Endothelial cell (in vitro differentiated cells): Measurements from ENCODE around the gene GALK2. TPM values are rescaled to one million over a fixed set of nuclear protein-coding genes. Genes with fewer than 3 reads are reported as not detected.
A peak's percentile ranks its signal among the peaks of the same experiment; 100 is the strongest.

Source experiments
- DNase-seq: peaks from one replicate; pipeline ENCODE4 v3.0.0; 2021; ENCODE audit warnings: low spot score
- H3K27ac Mint-ChIP-seq: one replicate; pipeline ENCODE4 v1.8.0; 2021; ENCODE audit warnings: mixed read lengths, inconsistent platforms; ENCODE audit not compliant: unreplicated experiment
- H3K27me3 Mint-ChIP-seq: one replicate; pipeline ENCODE4 v1.8.0; 2021; ENCODE audit warnings: mild to moderate bottlenecking, moderate library complexity, mixed read lengths, inconsistent platforms; ENCODE audit not compliant: unreplicated experiment
- H3K36me3 Mint-ChIP-seq: one replicate; pipeline ENCODE4 v1.8.0; 2021; ENCODE audit warnings: mild to moderate bottlenecking, low read depth, mixed read lengths, inconsistent platforms; ENCODE audit not compliant: unreplicated experiment
- H3K4me1 Mint-ChIP-seq: one replicate; pipeline ENCODE4 v1.8.0; 2021; ENCODE audit warnings: mild to moderate bottlenecking, mixed read lengths, inconsistent platforms; ENCODE audit not compliant: unreplicated experiment
- H3K4me3 Mint-ChIP-seq: one replicate; pipeline ENCODE4 v1.8.0; 2021; ENCODE audit warnings: mild to moderate bottlenecking, mixed read lengths, inconsistent platforms; ENCODE audit not compliant: unreplicated experiment
- H3K9me3 Mint-ChIP-seq: one replicate; pipeline ENCODE4 v1.8.0; 2021; ENCODE audit warnings: mixed read lengths, inconsistent platforms; ENCODE audit not compliant: unreplicated experiment
- total RNA-seq: library from RNA; stranded (reverse); fragmentation: NEBNext Ultra II Directional; extraction: Animal tissue kit (Norgen Biotek cat#: 25700); gene quantifications from one replicate; pipeline ENCODE4 v1.2.1, GENCODE V29; 2021; ENCODE audit not compliant: unreplicated experiment
- TF ChIP-seq, protein P1 (sequence below): fragments of 200-600 bp; sonication (generic); IDR thresholded peaks from one replicate; pipeline ENCODE4 v1.5.0; 2021; ENCODE audit warnings: antibody characterized with exemption; ENCODE audit not compliant: unreplicated experiment

Gene GALK2
- total RNA-seq, 1 donor from 2014 or later = 25.7 TPM

GRCh38 chr15:49145651-49146609, 24.1 kb upstream of the GALK2 start:
- Mint-ChIP-seq H3K36me3 (peaks cover 15% of the 10 kb centered on the region), H3K27me3 (no peaks in the 10 kb centered on the region), H3K9me3 (no peaks in the 10 kb centered on the region), H3K4me1 (peaks cover 17% of the 10 kb centered on the region), H3K27ac (peak overlapping the region; percentile 21), H3K4me3 (no peak overlapping the region)
- peak; percentile 37 for DNase-seq
- TF ChIP-seq, protein P1, sequence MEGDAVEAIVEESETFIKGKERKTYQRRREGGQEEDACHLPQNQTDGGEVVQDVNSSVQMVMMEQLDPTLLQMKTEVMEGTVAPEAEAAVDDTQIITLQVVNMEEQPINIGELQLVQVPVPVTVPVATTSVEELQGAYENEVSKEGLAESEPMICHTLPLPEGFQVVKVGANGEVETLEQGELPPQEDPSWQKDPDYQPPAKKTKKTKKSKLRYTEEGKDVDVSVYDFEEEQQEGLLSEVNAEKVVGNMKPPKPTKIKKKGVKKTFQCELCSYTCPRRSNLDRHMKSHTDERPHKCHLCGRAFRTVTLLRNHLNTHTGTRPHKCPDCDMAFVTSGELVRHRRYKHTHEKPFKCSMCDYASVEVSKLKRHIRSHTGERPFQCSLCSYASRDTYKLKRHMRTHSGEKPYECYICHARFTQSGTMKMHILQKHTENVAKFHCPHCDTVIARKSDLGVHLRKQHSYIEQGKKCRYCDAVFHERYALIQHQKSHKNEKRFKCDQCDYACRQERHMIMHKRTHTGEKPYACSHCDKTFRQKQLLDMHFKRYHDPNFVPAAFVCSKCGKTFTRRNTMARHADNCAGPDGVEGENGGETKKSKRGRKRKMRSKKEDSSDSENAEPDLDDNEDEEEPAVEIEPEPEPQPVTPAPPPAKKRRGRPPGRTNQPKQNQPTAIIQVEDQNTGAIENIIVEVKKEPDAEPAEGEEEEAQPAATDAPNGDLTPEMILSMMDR = peak; percentile 58

GRCh38 chr15:49148298-49148697, 21.7 kb upstream of the GALK2 start:
- H3K4me3 Mint-ChIP-seq = no peak overlapping the region
- peak overlapping the region; percentile 26 for H3K27ac Mint-ChIP-seq
- H3K36me3 Mint-ChIP-seq = peaks cover 2% of the 10 kb centered on the region
- peaks cover 17% of the 10 kb centered on the region for H3K4me1 Mint-ChIP-seq
- DNase-seq = no peak
- TF ChIP-seq, protein P1 = no peak
- no peaks in the 10 kb centered on the region for H3K9me3 Mint-ChIP-seq
- no peaks in the 10 kb centered on the region for H3K27me3 Mint-ChIP-seq

DNA sequence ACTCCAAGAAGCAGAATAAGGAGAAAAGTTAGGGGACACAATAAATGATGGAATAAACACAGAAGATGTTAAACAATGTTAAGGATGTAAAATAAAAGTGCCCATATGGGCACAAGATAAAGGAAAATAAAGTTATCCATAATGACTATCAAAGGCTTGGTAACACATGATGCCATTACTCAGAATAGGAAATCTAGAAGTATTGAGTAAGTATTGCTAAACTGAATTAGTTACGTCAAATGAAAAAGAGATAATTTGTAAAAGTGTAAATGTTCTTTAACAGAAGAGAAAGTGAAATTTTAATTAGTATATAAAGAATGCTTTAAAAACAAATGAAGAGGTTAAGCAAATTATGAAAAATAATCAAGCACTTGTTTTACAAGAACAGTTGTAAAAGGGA, 21.3 kb upstream of the GALK2 start:
- Mint-ChIP-seq H3K36me3 (no peaks in the 10 kb centered on the region), H3K9me3 (no peaks in the 10 kb centered on the region), H3K27ac (peak overlapping the region; percentile 26), H3K4me1 (peaks cover 20% of the 10 kb centered on the region), H3K4me3 (no peak overlapping the region), H3K27me3 (no peaks in the 10 kb centered on the region)
- TF ChIP-seq, protein P1 = no peak
- no peak for DNase-seq

DNA sequence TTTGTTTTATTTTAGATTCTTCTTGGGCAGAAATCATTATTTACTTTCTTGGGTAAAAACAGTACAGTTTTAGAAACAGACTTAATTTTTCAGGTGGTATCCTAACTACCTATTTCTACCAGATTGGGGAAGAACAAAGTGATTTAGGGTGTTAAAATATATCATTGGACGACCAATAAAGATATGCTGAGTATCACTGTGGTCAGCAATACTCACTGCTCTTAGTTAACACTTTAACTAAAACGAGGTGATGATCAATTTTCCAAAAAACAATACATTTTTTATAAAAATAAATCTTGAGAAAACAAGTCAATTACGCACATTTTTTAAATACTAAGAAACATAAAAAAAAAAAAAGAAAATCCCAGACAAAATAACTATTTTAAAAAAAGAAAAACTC, 18.2 kb upstream of the GALK2 start:
- TF ChIP-seq, protein P1 = no peak
- Mint-ChIP-seq H3K4me3 (no peak overlapping the region), H3K27ac (no peak overlapping the region), H3K36me3 (no peaks in the 10 kb centered on the region), H3K4me1 (peaks cover 29% of the 10 kb centered on the region), H3K9me3 (no peaks in the 10 kb centered on the region), H3K27me3 (peaks cover 7% of the 10 kb centered on the region)
- no peak for DNase-seq
